ENCODE data around the gene RBM17.

GRCh38 chr10:6138456-6138855 lies 49.6 kb downstream of the RBM17 start:
- TF ChIP-seq YY1 (IDR thresholded peaks at IDR 0.05; ENCODE audit: insufficient read depth, insufficient read length) (no peak), ZNF274 (IDR thresholded peaks at IDR 0.05; ENCODE audit: low read depth, low read length) (no peak)

Measured in NT2/D1 (cell line).